Measurements from ENCODE around the gene PTH2.
A peak's percentile ranks its signal among the peaks of the same experiment; 100 is the strongest.

PTH2 gene

GRCh38 chr19:49415102-49415809 is 8.0 kb downstream of the PTH2 start:
- peak in 1 of 58 donors; percentile 11 for DNase-seq

GRCh38 chr19:49414256-49414655 is 9.0 kb downstream of the PTH2 start:
- no peak for DNase-seq

- no peak for DNase-seq
These were observed 9.9 kb downstream of the PTH2 start for GRCh38 chr19:49413348-49413747.

GRCh38 chr19:49411681-49412326 is 11.4 kb downstream of the PTH2 start:
- DNase-seq = no peak

- no peak for DNase-seq
These were observed 13.7 kb downstream of the PTH2 start for GRCh38 chr19:49409441-49410029.

- no peak for DNase-seq
These were observed 14.3 kb downstream of the PTH2 start for GRCh38 chr19:49408816-49409440.

- DNase-seq = no peak
These were observed 15.7 kb downstream of the PTH2 start for GRCh38 chr19:49407482-49408015.

GRCh38 chr19:49407079-49407478 is 16.2 kb downstream of the PTH2 start:
- no peak for DNase-seq

- DNase-seq = no peak
These were observed 19.6 kb downstream of the PTH2 start for GRCh38 chr19:49403404-49404187.

GRCh38 chr19:49400029-49400428 is 23.2 kb downstream of the PTH2 start:
- no peak for DNase-seq

GRCh38 chr19:49398931-49399330 is 24.3 kb downstream of the PTH2 start:
- no peak for DNase-seq

- no peak for DNase-seq
These were observed 25.1 kb downstream of the PTH2 start for GRCh38 chr19:49398001-49398615.

- DNase-seq = no peak
These were observed 26.3 kb downstream of the PTH2 start for GRCh38 chr19:49396738-49397505.

GRCh38 chr19:49395581-49396407 is 27.4 kb downstream of the PTH2 start:
- no peak for DNase-seq

GRCh38 chr19:49393881-49394280 is 29.4 kb downstream of the PTH2 start:
- DNase-seq = no peak

GRCh38 chr19:49391581-49392399 is 31.5 kb downstream of the PTH2 start:
- peak in 52 of 58 donors; percentile 3 to 81 (median 40) for DNase-seq

GRCh38 chr19:49390929-49391359 is 32.3 kb downstream of the PTH2 start:
- DNase-seq = no peak
